HG03442 (cell line): Measurements from ENCODE around the gene PAX7.

Source experiments
- ATAC-seq: cut with Tn5 transposase; IDR thresholded peaks from one replicate; pipeline ENCODE4 v1.9.1; 2021; ENCODE audit warnings: mild to moderate bottlenecking, moderate library complexity; ENCODE audit not compliant: unreplicated experiment

PAX7 gene

GRCh38 chr1:18697541-18697940 is 66.9 kb downstream of the PAX7 start:
- ATAC-seq = no peak

GRCh38 chr1:18700530-18700929 is 69.9 kb downstream of the PAX7 start:
- ATAC-seq = no peak

GRCh38 chr1:18701183-18701582 is 70.5 kb downstream of the PAX7 start:
- no peak for ATAC-seq

- no peak for ATAC-seq
Observed at GRCh38 chr1:18703041-18703621, 72.5 kb downstream of the PAX7 start.

GRCh38 chr1:18705811-18706210 is 75.2 kb downstream of the PAX7 start:
- no peak for ATAC-seq

- no peak for ATAC-seq
Observed at GRCh38 chr1:18707696-18708257, 77.1 kb downstream of the PAX7 start.

GRCh38 chr1:18710002-18710401 is 79.4 kb downstream of the PAX7 start:
- ATAC-seq = no peak

GRCh38 chr1:18711003-18711402 is 80.4 kb downstream of the PAX7 start:
- ATAC-seq = no peak

- ATAC-seq = no peak
Observed at GRCh38 chr1:18711536-18712251, 81.0 kb downstream of the PAX7 start.

- no peak for ATAC-seq
Observed at GRCh38 chr1:18712252-18712600, 81.6 kb downstream of the PAX7 start.

GRCh38 chr1:18714404-18715175 is 83.9 kb downstream of the PAX7 start:
- ATAC-seq = no peak

GRCh38 chr1:18716112-18716784 is 85.6 kb downstream of the PAX7 start:
- ATAC-seq = no peak

- no peak for ATAC-seq
Observed at GRCh38 chr1:18716785-18717678, 86.4 kb downstream of the PAX7 start.

- ATAC-seq = no peak
Observed at GRCh38 chr1:18719786-18720451, 89.3 kb downstream of the PAX7 start.

GRCh38 chr1:18721041-18721440 is 90.4 kb downstream of the PAX7 start:
- ATAC-seq = no peak

GRCh38 chr1:18721776-18722175 is 91.1 kb downstream of the PAX7 start:
- no peak for ATAC-seq

- no peak for ATAC-seq
Observed at GRCh38 chr1:18722270-18722669, 91.6 kb downstream of the PAX7 start.

GRCh38 chr1:18723206-18723605 is 92.6 kb downstream of the PAX7 start:
- no peak for ATAC-seq

- no peak for ATAC-seq
Observed at GRCh38 chr1:18723701-18724411, 93.2 kb downstream of the PAX7 start.
